Pancreas (tissue), 10 donors: Measurements from ENCODE around the gene APLP1. TPM values are rescaled to one million over a fixed set of nuclear protein-coding genes. Genes with fewer than 3 reads are reported as not detected.

Experiments used
- ATAC-seq, 4 donors: fragments of 200-7000 bp; cut with Tn5 transposase; one replicate each; pipeline versions ENCODE4 v1.8.0 to v1.9.1; 2020; ENCODE audit warnings: mild to moderate bottlenecking in 4 of 4, moderate library complexity in 4 of 4
- DNase-seq, 6 donors: peaks; one replicate each; pipeline ENCODE4 v3.0.0-alpha.2; 2020
- FAIRE-seq: peaks from 2 replicates; lab custom pipeline; 2012; peaks lifted over from hg19 to GRCh38; lab: Jason Lieb, UNC
- H3K27ac ChIP-seq, 4 donors: fragments of 200-600 bp; sonication (generic); 1 replicate in 3 of 4; 2 replicates in 1 of 4; pipeline versions ENCODE4 v1.5.0 to v1.8.0; 2020
- H3K27me3 ChIP-seq, 4 donors: fragments of 200-600 bp; one replicate each; pipeline ENCODE4 v1.8.0; 2021
- H3K36me3 ChIP-seq, 3 donors: fragments of 200-600 bp; sonication (generic) in 1 of 3; one replicate each; pipeline versions ENCODE4 v1.5.0 to v1.8.0; 2020 to 2021
- H3K4me1 ChIP-seq, 3 donors: fragments of 200-600 bp; one replicate each; pipeline ENCODE4 v1.8.0; 2021
- H3K4me3 ChIP-seq, 4 donors: fragments of 200-600 bp; sonication (generic) in 2 of 4; one replicate each; pipeline versions ENCODE4 v1.5.0 to v1.8.0; 2020 to 2021
- H3K9me3 ChIP-seq, 4 donors: fragments of 200-600 bp; one replicate each; pipeline ENCODE4 v1.8.0; 2021
- WGBS, 2 donors: extraction: QIAGEN DNeasy Blood & Tissue Kit; methylation state at CpG; one replicate each; pipeline ENCODE4 v1.1.7; 2013; 5-methylcytosine and 5-hydroxymethylcytosine counted together
- intact Hi-C, 3 donors: fragments of 100-400 bp; cut with DNase I; formaldehyde crosslinking; loops; one replicate each; pipeline versions ENCODE4 v1.11.1 to v1.14.2; 2022
- polyA plus RNA-seq, 2 donors: library from polyadenylated mRNA; stranded (reverse); fragments of 200-250 nt; gene quantifications; one replicate each; pipeline ENCODE4 v1.2.3, GENCODE V29; 2013
- total RNA-seq, 6 donors: library from RNA; stranded (reverse); fragmentation: NEBNext Ultra II Directional in 4 of 6; extraction: Animal tissue kit (Norgen Biotek cat#: 25700) in 4 of 6; gene quantifications; one replicate each; pipeline versions ENCODE4 v1.2.1 to v1.2.4, GENCODE V29; 2021 to 2023
- TF ChIP-seq, protein P1 (sequence below), 4 donors: fragments of 200-600 bp; sonication (generic) in 3 of 4; IDR thresholded peaks; one replicate each; pipeline versions ENCODE4 v1.5.0 to v1.8.0; 2021; ENCODE audit warnings: antibody characterized with exemption in 4 of 4
- donor health status: healthy with polysubstance abuse.
- donor health status: DM: no; HTN: no; CAD: no; lungs with moderate emphysema.
- donor health status: DM: no; HTN: no; CAD: no.
- donor health status: control.
- donor health status: control.
- donor health status: Bipolar disorder and iron deficiency.
- donor health status: DM: yes; HTN: yes; CAD: no.
- donor health status: DM: no; HTN: no; CAD: no.
- donor health status: DM: no; HTN: no; CAD: no.
- donor health status: DM: yes; HTN: yes; CAD: no.

APLP1 gene
- total and polyA plus RNA-seq, 8 donors: 39.2 to 154 (median 53.5) TPM

DNA sequence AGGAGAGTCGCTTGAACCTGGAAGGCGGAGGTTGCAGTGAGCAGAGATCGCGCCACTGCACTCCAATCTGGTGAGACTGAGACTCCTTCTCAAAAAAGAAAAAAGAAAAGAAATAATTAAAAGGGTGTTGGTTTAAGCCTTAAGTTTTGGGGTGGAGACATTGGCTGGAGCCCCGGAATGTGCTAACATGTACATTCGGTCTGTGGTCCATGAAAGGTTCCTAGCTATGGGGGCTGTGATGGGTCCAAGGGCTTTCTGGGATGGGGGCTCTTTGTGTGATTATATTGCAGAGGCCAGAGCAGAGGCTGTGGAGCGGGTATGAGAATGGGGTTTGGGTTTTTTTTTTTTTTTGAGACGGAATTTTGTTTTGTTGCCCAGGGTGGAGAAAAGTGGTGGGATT is 17.5 kb downstream of the APLP1 start:
- Histone ChIP-seq H3K36me3 (peaks cover 0 to 19% (median 10%) of the 10 kb centered on the region in 3 donors), H3K27me3 (no peaks in the 10 kb centered on the region), H3K4me1 (no peaks in the 10 kb centered on the region), H3K27ac (no peak overlapping the region), H3K9me3 (no peaks in the 10 kb centered on the region), H3K4me3 (no peak overlapping the region)
- 95 to 96% methylated on average over 7 of the region's 8 CpGs for WGBS, 2 donors
- no peak for ATAC-seq
- DNase-seq: no peak
- FAIRE-seq: no peak
- intact Hi-C loops: loop anchor here in 1 of 3 donors (10.0 kb wide), 1 partner anchor 49 kb away; the partner anchor contains the start of gene LRFN3
- TF ChIP-seq, protein P1, sequence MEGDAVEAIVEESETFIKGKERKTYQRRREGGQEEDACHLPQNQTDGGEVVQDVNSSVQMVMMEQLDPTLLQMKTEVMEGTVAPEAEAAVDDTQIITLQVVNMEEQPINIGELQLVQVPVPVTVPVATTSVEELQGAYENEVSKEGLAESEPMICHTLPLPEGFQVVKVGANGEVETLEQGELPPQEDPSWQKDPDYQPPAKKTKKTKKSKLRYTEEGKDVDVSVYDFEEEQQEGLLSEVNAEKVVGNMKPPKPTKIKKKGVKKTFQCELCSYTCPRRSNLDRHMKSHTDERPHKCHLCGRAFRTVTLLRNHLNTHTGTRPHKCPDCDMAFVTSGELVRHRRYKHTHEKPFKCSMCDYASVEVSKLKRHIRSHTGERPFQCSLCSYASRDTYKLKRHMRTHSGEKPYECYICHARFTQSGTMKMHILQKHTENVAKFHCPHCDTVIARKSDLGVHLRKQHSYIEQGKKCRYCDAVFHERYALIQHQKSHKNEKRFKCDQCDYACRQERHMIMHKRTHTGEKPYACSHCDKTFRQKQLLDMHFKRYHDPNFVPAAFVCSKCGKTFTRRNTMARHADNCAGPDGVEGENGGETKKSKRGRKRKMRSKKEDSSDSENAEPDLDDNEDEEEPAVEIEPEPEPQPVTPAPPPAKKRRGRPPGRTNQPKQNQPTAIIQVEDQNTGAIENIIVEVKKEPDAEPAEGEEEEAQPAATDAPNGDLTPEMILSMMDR (IDR thresholded peaks at IDR 0.05): no peak

- no peak for ATAC-seq
- no peak for FAIRE-seq
- Histone ChIP-seq H3K4me1 (no peaks in the 10 kb centered on the region), H3K27ac (no peak overlapping the region), H3K36me3 (peaks cover 0 to 19% (median 10%) of the 10 kb centered on the region in 3 donors), H3K4me3 (no peak overlapping the region), H3K9me3 (no peaks in the 10 kb centered on the region), H3K27me3 (no peaks in the 10 kb centered on the region)
- WGBS, 2 donors: 94 to 97% methylated on average over 5 of the region's 5 CpGs
- intact Hi-C loops: loop anchor here in 1 of 3 donors (10.0 kb wide), 1 partner anchor 48 kb away; the partner anchor contains the start of gene LRFN3
- no peak for DNase-seq
- TF ChIP-seq, protein P1 (IDR thresholded peaks at IDR 0.05): no peak
Measured at GRCh38 chr19:35887197-35887596, 18.8 kb downstream of the APLP1 start.

DNA sequence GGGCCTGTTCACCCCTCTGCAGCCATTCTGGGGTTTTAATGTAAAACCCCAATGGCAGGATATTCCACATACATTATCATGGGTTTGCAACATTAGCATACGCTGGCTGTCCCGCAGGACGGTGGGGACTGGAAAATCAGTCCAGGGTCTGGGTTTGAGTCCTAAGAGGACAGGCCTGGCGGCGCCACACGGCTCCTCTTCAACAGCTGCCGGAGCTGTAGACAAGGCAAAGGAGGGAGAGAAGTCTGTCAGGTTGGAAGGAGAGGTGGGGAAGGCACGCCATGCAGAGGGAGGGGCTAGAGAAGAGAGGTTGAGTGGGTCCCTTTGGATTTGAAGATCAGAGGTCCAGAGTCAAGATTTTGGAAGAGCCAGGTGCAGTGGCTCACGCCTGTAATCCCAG is 20.0 kb downstream of the APLP1 start:
- intact Hi-C loops: loop anchor here in 1 of 3 donors (10.0 kb wide), 1 partner anchor 46 kb away; the partner anchor contains the start of gene LRFN3
- WGBS, 2 donors: 96% methylated on average over 9 of the region's 9 CpGs
- H3K4me3 ChIP-seq: no peak overlapping the region
- no peak overlapping the region for H3K27ac ChIP-seq
- DNase-seq (no peak), ATAC-seq (no peak), FAIRE-seq (no peak)
- H3K4me1 ChIP-seq: no peaks in the 10 kb centered on the region
- no peaks in the 10 kb centered on the region for H3K9me3 ChIP-seq
- no peaks in the 10 kb centered on the region for H3K27me3 ChIP-seq
- TF ChIP-seq, protein P1 (IDR thresholded peaks at IDR 0.05): no peak
- H3K36me3 ChIP-seq: peaks cover 0 to 19% (median 10%) of the 10 kb centered on the region in 3 donors

GRCh38 chr19:35889370-35890112 is 21.2 kb downstream of the APLP1 start:
- Histone ChIP-seq H3K9me3 (no peaks in the 10 kb centered on the region), H3K36me3 (peaks cover 0 to 24% (median 10%) of the 10 kb centered on the region in 3 donors), H3K27ac (no peak overlapping the region), H3K4me3 (no peak overlapping the region), H3K4me1 (no peaks in the 10 kb centered on the region), H3K27me3 (no peaks in the 10 kb centered on the region)
- FAIRE-seq (no peak), DNase-seq (no peak), ATAC-seq (no peak)
- TF ChIP-seq, protein P1 (IDR thresholded peaks at IDR 0.05): no peak
- WGBS, 2 donors: 95 to 96% methylated on average over 18 of the region's 18 CpGs
- intact Hi-C loops: loop anchor here in 1 of 3 donors (10.0 kb wide), 1 partner anchor 45 kb away; the partner anchor contains the start of gene LRFN3
